ENCODE data around the gene SLC24A4. TPM values are rescaled to one million over a fixed set of nuclear protein-coding genes. Genes with fewer than 3 reads are reported as not detected.

Gene SLC24A4
- total RNA-seq, 1 experiment from 2014 or later, result not detected

DNA sequence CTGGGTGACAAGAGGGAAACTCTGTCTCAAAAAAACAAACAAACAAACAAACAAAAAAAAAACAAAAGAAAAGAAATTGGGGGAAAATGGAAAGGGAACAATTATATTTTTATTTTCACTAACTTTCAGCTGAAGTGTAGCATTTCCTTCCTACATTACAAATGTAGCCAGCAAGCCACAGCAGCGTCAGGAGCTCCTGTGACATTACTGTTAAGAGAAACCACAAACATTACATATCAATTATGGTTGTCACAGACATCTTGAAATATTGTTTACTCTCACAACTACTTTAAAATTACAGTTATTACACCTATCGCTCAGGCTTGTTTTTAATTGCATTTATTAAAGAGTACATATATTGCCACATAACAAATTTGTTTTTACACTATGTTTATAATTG lies 49.8 kb upstream of the SLC24A4 start:
- H3K4me3 ChIP-seq (replicated peaks in 1 of 2; ENCODE audit: low read depth in 1 of 2, low read length in 2 of 2), result no peak overlapping the region
- no peak overlapping the region for H3K9ac ChIP-seq (ENCODE audit: low read length)
- peaks cover 18% of the 10 kb centered on the region for H3K27me3 ChIP-seq (ENCODE audit: insufficient read depth, low read length)
- intact Hi-C loops (cut with micrococcal nuclease), result no loop called here
- no peak overlapping the region for H2AFZ ChIP-seq (ENCODE audit: low read depth, low read length, poor library complexity, severe bottlenecking)
- DNase-seq (ENCODE audit: low read depth, low spot score) (no peak), ATAC-seq (no peak)
- no peaks in the 10 kb centered on the region for H3K36me3 ChIP-seq (ENCODE audit: control insufficient read depth in 1 of 2, insufficient read depth in 2 of 2, low read length in 2 of 2)
- H4K20me1 ChIP-seq (ENCODE audit: insufficient read depth), result no peaks in the 10 kb centered on the region
- no TSS peak for BruUV-seq (replicated peaks)
- POLR2A ChIA-PET, result no interaction called here
- H3K27ac ChIP-seq (ENCODE audit: low read depth, low read length), result no peak overlapping the region
- RAD21 ChIA-PET (ENCODE audit: low non-redundant PET in 1 of 2, low total read pairs in 2 of 2, uncharacterized antibody in 2 of 2, unreplicated experiment in 2 of 2), result no interaction called here
- no peaks in the 10 kb centered on the region for H3K9me2 ChIP-seq (ENCODE audit: insufficient read depth)
- H3K4me1 ChIP-seq (ENCODE audit: control insufficient read depth in 1 of 2, insufficient read depth in 2 of 2, low read length in 2 of 2), result no peaks in the 10 kb centered on the region
- H3K9me3 ChIP-seq (ENCODE audit: control insufficient read depth in 1 of 2, insufficient read depth in 1 of 2, low read depth in 1 of 2, low read length in 2 of 2), result no peaks in the 10 kb centered on the region
- no peaks in the 10 kb centered on the region for H3K79me2 ChIP-seq (ENCODE audit: insufficient read depth, low read length)
- TF ChIP-seq, protein P1, sequence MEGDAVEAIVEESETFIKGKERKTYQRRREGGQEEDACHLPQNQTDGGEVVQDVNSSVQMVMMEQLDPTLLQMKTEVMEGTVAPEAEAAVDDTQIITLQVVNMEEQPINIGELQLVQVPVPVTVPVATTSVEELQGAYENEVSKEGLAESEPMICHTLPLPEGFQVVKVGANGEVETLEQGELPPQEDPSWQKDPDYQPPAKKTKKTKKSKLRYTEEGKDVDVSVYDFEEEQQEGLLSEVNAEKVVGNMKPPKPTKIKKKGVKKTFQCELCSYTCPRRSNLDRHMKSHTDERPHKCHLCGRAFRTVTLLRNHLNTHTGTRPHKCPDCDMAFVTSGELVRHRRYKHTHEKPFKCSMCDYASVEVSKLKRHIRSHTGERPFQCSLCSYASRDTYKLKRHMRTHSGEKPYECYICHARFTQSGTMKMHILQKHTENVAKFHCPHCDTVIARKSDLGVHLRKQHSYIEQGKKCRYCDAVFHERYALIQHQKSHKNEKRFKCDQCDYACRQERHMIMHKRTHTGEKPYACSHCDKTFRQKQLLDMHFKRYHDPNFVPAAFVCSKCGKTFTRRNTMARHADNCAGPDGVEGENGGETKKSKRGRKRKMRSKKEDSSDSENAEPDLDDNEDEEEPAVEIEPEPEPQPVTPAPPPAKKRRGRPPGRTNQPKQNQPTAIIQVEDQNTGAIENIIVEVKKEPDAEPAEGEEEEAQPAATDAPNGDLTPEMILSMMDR (IDR thresholded peaks at IDR 0.05 in 2 of 3, conservative IDR thresholded peaks at IDR 0.05 in 1 of 3; ENCODE audit: borderline replicate concordance in 1 of 3, insufficient read depth in 1 of 3, low read depth in 2 of 3, low read length in 2 of 3), result no peak
- TF ChIP-seq JUND (IDR thresholded peaks at IDR 0.05), result no peak
- no peak overlapping the region for H3K4me2 ChIP-seq (ENCODE audit: low read length)
- CTCF ChIA-PET, result no interaction called here

DNA sequence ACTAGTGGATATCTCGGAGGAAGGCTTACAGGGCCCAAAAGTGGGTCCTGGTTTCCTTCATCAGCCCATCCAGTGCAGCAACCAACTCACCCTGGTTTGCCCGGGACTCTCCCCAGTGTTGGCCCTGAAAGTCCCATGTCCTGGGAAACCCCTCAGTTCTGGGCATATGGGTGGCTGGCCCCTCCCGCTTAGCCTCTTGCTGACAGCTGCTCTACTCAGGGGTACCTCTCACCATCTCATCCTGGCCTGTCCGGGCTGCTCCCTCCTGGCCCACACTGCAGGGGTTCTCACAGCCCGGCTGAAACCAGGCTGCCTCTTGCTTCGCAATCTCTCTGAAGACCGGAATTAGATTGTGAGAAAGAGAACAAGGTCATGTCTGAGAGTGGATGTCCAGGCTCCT lies 48.9 kb upstream of the SLC24A4 start:
- Histone ChIP-seq H3K4me3 (replicated peaks in 1 of 2; ENCODE audit: low read depth in 1 of 2, low read length in 2 of 2) (no peak overlapping the region), H3K9me3 (ENCODE audit: control insufficient read depth in 1 of 2, insufficient read depth in 1 of 2, low read depth in 1 of 2, low read length in 2 of 2) (no peaks in the 10 kb centered on the region), H3K9ac (ENCODE audit: low read length) (no peak overlapping the region), H3K4me2 (ENCODE audit: low read length) (no peak overlapping the region), H3K27me3 (ENCODE audit: insufficient read depth, low read length) (peaks cover 18% of the 10 kb centered on the region), H3K36me3 (ENCODE audit: control insufficient read depth in 1 of 2, insufficient read depth in 2 of 2, low read length in 2 of 2) (no peaks in the 10 kb centered on the region), H3K9me2 (ENCODE audit: insufficient read depth) (no peaks in the 10 kb centered on the region), H3K4me1 (ENCODE audit: control insufficient read depth in 1 of 2, insufficient read depth in 2 of 2, low read length in 2 of 2) (no peaks in the 10 kb centered on the region), H3K27ac (ENCODE audit: low read depth, low read length) (no peak overlapping the region), H2AFZ (ENCODE audit: low read depth, low read length, poor library complexity, severe bottlenecking) (no peak overlapping the region), H4K20me1 (ENCODE audit: insufficient read depth) (no peaks in the 10 kb centered on the region), H3K79me2 (ENCODE audit: insufficient read depth, low read length) (no peaks in the 10 kb centered on the region)
- CTCF ChIA-PET, result no interaction called here
- no TSS peak for BruUV-seq (replicated peaks)
- RAD21 ChIA-PET (ENCODE audit: low non-redundant PET in 1 of 2, low total read pairs in 2 of 2, uncharacterized antibody in 2 of 2, unreplicated experiment in 2 of 2), result no interaction called here
- intact Hi-C loops (cut with micrococcal nuclease), result no loop called here
- ATAC-seq (no peak), DNase-seq (ENCODE audit: low read depth, low spot score) (no peak)
- POLR2A ChIA-PET, result no interaction called here
- TF ChIP-seq ZFX (IDR thresholded peaks at IDR 0.05) (no peak), FOSL1 (IDR thresholded peaks at IDR 0.05; ENCODE audit: low read depth) (no peak), POLR2AphosphoS5 (IDR thresholded peaks at IDR 0.05; ENCODE audit: low read depth, low read length) (no peak), POLR2A (IDR thresholded peaks at IDR 0.05; ENCODE audit: borderline replicate concordance, extremely low read depth, insufficient read depth, insufficient read length) (no peak), RAD21 (IDR thresholded peaks at IDR 0.05; ENCODE audit: low read depth) (no peak), CEBPB (IDR thresholded peaks at IDR 0.05; ENCODE audit: low read depth) (no peak), SP1 (IDR thresholded peaks at IDR 0.05; ENCODE audit: low read depth) (no peak), ZNF274 (IDR thresholded peaks at IDR 0.05; ENCODE audit: low read depth, low read length) (no peak), EZH2 (IDR thresholded peaks at IDR 0.05) (no peak), JUND (IDR thresholded peaks at IDR 0.05) (no peak), ELF1 (IDR thresholded peaks at IDR 0.05; ENCODE audit: borderline replicate concordance, low read depth) (no peak)
- TF ChIP-seq, protein P2, sequence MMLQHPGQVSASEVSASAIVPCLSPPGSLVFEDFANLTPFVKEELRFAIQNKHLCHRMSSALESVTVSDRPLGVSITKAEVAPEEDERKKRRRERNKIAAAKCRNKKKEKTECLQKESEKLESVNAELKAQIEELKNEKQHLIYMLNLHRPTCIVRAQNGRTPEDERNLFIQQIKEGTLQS (IDR thresholded peaks at IDR 0.05), result no peak
- TF ChIP-seq, protein P3, sequence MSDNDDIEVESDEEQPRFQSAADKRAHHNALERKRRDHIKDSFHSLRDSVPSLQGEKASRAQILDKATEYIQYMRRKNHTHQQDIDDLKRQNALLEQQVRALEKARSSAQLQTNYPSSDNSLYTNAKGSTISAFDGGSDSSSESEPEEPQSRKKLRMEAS (IDR thresholded peaks at IDR 0.05), result no peak
- TF ChIP-seq, protein P4, sequence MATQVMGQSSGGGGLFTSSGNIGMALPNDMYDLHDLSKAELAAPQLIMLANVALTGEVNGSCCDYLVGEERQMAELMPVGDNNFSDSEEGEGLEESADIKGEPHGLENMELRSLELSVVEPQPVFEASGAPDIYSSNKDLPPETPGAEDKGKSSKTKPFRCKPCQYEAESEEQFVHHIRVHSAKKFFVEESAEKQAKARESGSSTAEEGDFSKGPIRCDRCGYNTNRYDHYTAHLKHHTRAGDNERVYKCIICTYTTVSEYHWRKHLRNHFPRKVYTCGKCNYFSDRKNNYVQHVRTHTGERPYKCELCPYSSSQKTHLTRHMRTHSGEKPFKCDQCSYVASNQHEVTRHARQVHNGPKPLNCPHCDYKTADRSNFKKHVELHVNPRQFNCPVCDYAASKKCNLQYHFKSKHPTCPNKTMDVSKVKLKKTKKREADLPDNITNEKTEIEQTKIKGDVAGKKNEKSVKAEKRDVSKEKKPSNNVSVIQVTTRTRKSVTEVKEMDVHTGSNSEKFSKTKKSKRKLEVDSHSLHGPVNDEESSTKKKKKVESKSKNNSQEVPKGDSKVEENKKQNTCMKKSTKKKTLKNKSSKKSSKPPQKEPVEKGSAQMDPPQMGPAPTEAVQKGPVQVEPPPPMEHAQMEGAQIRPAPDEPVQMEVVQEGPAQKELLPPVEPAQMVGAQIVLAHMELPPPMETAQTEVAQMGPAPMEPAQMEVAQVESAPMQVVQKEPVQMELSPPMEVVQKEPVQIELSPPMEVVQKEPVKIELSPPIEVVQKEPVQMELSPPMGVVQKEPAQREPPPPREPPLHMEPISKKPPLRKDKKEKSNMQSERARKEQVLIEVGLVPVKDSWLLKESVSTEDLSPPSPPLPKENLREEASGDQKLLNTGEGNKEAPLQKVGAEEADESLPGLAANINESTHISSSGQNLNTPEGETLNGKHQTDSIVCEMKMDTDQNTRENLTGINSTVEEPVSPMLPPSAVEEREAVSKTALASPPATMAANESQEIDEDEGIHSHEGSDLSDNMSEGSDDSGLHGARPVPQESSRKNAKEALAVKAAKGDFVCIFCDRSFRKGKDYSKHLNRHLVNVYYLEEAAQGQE (IDR thresholded peaks at IDR 0.05; ENCODE audit: low read depth), result no peak
